Suprapubic skin (tissue), 4 donors: ENCODE data around the gene DDB1. TPM values are rescaled to one million over a fixed set of nuclear protein-coding genes. Genes with fewer than 3 reads are reported as not detected.
A peak's percentile ranks its signal among the peaks of the same experiment; 100 is the strongest.

Experiments
- DNase-seq, 2 donors: peaks; one replicate each; pipeline ENCODE4 v3.0.0-alpha.2; 2019; ENCODE audit warnings: low spot score in 2 of 2
- H3K27ac ChIP-seq: fragments of 200-600 bp; sonication (generic); one replicate; pipeline ENCODE4 v1.5.1; 2019
- H3K27me3 ChIP-seq: fragments of 200-600 bp; sonication (generic); one replicate; pipeline ENCODE4 v1.5.1; 2019
- H3K36me3 ChIP-seq: fragments of 200-600 bp; sonication (generic); one replicate; pipeline ENCODE4 v1.5.1; 2019
- H3K4me1 ChIP-seq: fragments of 200-600 bp; sonication (generic); one replicate; pipeline ENCODE4 v1.5.1; 2019
- H3K4me3 ChIP-seq: fragments of 200-600 bp; sonication (generic); one replicate; pipeline ENCODE4 v1.5.1; 2019; ENCODE audit warnings: mild to moderate bottlenecking
- H3K9me3 ChIP-seq: fragments of 200-600 bp; sonication (generic); one replicate; pipeline ENCODE4 v1.5.1; 2019
- CTCF ChIP-seq, 2 donors: fragments of 200-600 bp in 1 of 2; fragments of 450-650 bp in 1 of 2; sonication (generic) in 1 of 2; IDR thresholded peaks; one replicate each; pipeline ENCODE4 v1.5.1; 2016 to 2019; ENCODE audit warnings: antibody characterized with exemption in 2 of 2, mild to moderate bottlenecking in 1 of 2, moderate library complexity in 1 of 2
- EP300 ChIP-seq: sonication (generic); formaldehyde crosslinking; IDR thresholded peaks from one replicate; pipeline ENCODE4 v1.6.1; 2017; ENCODE audit warnings: antibody characterized with exemption
- POLR2A ChIP-seq, 2 donors: fragments of 450-650 bp; IDR thresholded peaks; one replicate each; pipeline ENCODE4 v1.6.1; 2017; ENCODE audit warnings: antibody characterized with exemption in 2 of 2, mild to moderate bottlenecking in 2 of 2, moderate library complexity in 2 of 2
- POLR2AphosphoS5 ChIP-seq, 3 donors: sonication (generic); formaldehyde crosslinking; IDR thresholded peaks; one replicate each; pipeline ENCODE4 v1.6.1; 2017; ENCODE audit warnings: antibody characterized with exemption in 3 of 3
- WGBS: methylation state at CpG from one replicate; pipeline ENCODE4 v1.1.5; 2018; 5-methylcytosine and 5-hydroxymethylcytosine counted together
- total RNA-seq, 4 donors: library from RNA; depleted of rRNA; stranded (reverse); fragments of >200 nt; gene quantifications; one replicate each; pipeline ENCODE4 v1.1.0, GENCODE V29; 2016

The DDB1 gene
- total RNA-seq, 4 donors from 2014 or later = 151 to 219 (median 182) TPM

- no peaks in the 10 kb centered on the region for H3K9me3 ChIP-seq
- peaks cover 30% of the 10 kb centered on the region for H3K36me3 ChIP-seq
- peaks cover 45% of the 10 kb centered on the region for H3K4me1 ChIP-seq
- 79% methylated on average over 8 of the region's 8 CpGs for WGBS
- no peak overlapping the region for H3K4me3 ChIP-seq
- DNase-seq = no peak
- no peak overlapping the region for H3K27ac ChIP-seq
- no peaks in the 10 kb centered on the region for H3K27me3 ChIP-seq
- TF ChIP-seq EP300 = no peak
- TF ChIP-seq CTCF (IDR thresholded peaks at IDR 0.05) = no peak
- TF ChIP-seq POLR2AphosphoS5 (IDR thresholded peaks at IDR 0.05) = no peak
- TF ChIP-seq POLR2A (IDR thresholded peaks at IDR 0.05) = no peak
Observed at GRCh38 chr11:61372659-61373420, 39.9 kb upstream of the DDB1 start.

- H3K27ac ChIP-seq = peak overlapping the region; percentile 85
- no peak for TF ChIP-seq POLR2A (IDR thresholded peaks at IDR 0.05)
- TF ChIP-seq CTCF (IDR thresholded peaks at IDR 0.05) = no peak
- TF ChIP-seq EP300 = no peak
- no peak for TF ChIP-seq POLR2AphosphoS5 (IDR thresholded peaks at IDR 0.05)
- peaks cover 35% of the 10 kb centered on the region for H3K4me1 ChIP-seq
- no peak for DNase-seq
- H3K27me3 ChIP-seq = no peaks in the 10 kb centered on the region
- H3K9me3 ChIP-seq = no peaks in the 10 kb centered on the region
- 77% methylated on average over 8 of the region's 8 CpGs for WGBS
- no peak overlapping the region for H3K4me3 ChIP-seq
- peaks cover 47% of the 10 kb centered on the region for H3K36me3 ChIP-seq
Observed at GRCh38 chr11:61370349-61371005, 37.6 kb upstream of the DDB1 start.

- Histone ChIP-seq H3K36me3 (peaks cover 54% of the 10 kb centered on the region), H3K27me3 (no peaks in the 10 kb centered on the region), H3K4me3 (no peak overlapping the region), H3K27ac (peak overlapping the region; percentile 85), H3K9me3 (no peaks in the 10 kb centered on the region), H3K4me1 (peaks cover 34% of the 10 kb centered on the region)
- WGBS = 45% methylated on average over 9 of the region's 9 CpGs
- DNase-seq = no peak
- TF ChIP-seq POLR2AphosphoS5 (IDR thresholded peaks at IDR 0.05) (peak in 2 of 3 donors; percentile 39 to 40), CTCF (IDR thresholded peaks at IDR 0.05) (no peak)
Observed at GRCh38 chr11:61369372-61370348, 36.8 kb upstream of the DDB1 start.

- TF ChIP-seq CTCF (IDR thresholded peaks at IDR 0.05) (no peak), POLR2A (IDR thresholded peaks at IDR 0.05) (no peak), POLR2AphosphoS5 (IDR thresholded peaks at IDR 0.05) (no peak), EP300 (no peak)
- H3K9me3 ChIP-seq = no peaks in the 10 kb centered on the region
- 97% methylated on average over 7 of the region's 7 CpGs for WGBS
- peak overlapping the region; percentile 85 for H3K27ac ChIP-seq
- peaks cover 60% of the 10 kb centered on the region for H3K36me3 ChIP-seq
- peaks cover 36% of the 10 kb centered on the region for H3K4me1 ChIP-seq
- no peaks in the 10 kb centered on the region for H3K27me3 ChIP-seq
- H3K4me3 ChIP-seq = no peak overlapping the region
- no peak for DNase-seq
Observed at GRCh38 chr11:61368646-61369045, 35.7 kb upstream of the DDB1 start.
